Body of pancreas (tissue), 4 donors: ENCODE data around the gene CUL4A.

Experiments
- POLR2A ChIP-seq, 3 donors: fragments of 450-650 bp; IDR thresholded peaks; one replicate each; pipeline ENCODE4 v1.6.1; 2016; ENCODE audit warnings: antibody characterized with exemption in 3 of 3, mild to moderate bottlenecking in 2 of 3
- TF ChIP-seq, protein P1 (sequence below), 7 experiments: fragments of 450-650 bp in 4 of 7; fragments of 200-600 bp in 3 of 7; sonication (generic) in 3 of 7; IDR thresholded peaks; one replicate each; pipeline ENCODE4 v1.5.1; 2016 to 2019; ENCODE audit warnings: antibody characterized with exemption in 7 of 7

- TF ChIP-seq, protein P1, sequence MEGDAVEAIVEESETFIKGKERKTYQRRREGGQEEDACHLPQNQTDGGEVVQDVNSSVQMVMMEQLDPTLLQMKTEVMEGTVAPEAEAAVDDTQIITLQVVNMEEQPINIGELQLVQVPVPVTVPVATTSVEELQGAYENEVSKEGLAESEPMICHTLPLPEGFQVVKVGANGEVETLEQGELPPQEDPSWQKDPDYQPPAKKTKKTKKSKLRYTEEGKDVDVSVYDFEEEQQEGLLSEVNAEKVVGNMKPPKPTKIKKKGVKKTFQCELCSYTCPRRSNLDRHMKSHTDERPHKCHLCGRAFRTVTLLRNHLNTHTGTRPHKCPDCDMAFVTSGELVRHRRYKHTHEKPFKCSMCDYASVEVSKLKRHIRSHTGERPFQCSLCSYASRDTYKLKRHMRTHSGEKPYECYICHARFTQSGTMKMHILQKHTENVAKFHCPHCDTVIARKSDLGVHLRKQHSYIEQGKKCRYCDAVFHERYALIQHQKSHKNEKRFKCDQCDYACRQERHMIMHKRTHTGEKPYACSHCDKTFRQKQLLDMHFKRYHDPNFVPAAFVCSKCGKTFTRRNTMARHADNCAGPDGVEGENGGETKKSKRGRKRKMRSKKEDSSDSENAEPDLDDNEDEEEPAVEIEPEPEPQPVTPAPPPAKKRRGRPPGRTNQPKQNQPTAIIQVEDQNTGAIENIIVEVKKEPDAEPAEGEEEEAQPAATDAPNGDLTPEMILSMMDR (IDR thresholded peaks at IDR 0.05): no peak
- TF ChIP-seq POLR2A (IDR thresholded peaks at IDR 0.05): no peak
Measured at GRCh38 chr13:113183450-113184129, 25.8 kb upstream of the CUL4A start.
